Measurements from ENCODE around the gene ACOXL.

DNA sequence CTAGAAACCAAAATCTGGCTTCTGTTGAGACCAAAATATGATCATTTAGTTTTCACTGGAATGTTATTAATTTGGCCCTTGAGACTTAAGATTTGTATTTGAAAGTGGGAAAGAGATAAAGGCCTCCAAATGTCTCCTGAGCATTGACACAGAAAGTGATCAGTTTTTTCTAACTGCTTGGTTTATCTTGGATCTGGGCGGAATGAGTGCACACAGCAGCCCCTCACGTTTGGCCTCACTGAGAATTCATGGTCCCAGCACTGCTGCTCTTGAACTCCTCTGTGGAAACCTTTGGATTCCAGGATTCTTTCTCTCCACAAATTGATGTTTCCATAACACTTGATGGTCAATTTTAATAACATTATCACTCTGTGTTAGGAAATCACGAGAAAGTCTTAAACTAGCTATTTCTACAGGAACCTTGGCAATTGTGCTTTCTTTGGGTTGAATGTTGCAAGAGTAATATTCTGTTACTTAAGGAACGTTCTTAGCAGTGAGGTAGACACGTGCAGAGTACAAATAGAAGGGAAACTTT, 208.1 kb downstream of the ACOXL start:
- TF ChIP-seq, protein P1, sequence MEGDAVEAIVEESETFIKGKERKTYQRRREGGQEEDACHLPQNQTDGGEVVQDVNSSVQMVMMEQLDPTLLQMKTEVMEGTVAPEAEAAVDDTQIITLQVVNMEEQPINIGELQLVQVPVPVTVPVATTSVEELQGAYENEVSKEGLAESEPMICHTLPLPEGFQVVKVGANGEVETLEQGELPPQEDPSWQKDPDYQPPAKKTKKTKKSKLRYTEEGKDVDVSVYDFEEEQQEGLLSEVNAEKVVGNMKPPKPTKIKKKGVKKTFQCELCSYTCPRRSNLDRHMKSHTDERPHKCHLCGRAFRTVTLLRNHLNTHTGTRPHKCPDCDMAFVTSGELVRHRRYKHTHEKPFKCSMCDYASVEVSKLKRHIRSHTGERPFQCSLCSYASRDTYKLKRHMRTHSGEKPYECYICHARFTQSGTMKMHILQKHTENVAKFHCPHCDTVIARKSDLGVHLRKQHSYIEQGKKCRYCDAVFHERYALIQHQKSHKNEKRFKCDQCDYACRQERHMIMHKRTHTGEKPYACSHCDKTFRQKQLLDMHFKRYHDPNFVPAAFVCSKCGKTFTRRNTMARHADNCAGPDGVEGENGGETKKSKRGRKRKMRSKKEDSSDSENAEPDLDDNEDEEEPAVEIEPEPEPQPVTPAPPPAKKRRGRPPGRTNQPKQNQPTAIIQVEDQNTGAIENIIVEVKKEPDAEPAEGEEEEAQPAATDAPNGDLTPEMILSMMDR (IDR thresholded peaks at IDR 0.05; ENCODE audit: low read depth, low read length, poor library complexity, severe bottlenecking) = no peak
- TF ChIP-seq EZH2phosphoT487 (IDR thresholded peaks at IDR 0.05; ENCODE audit: borderline replicate concordance, low read length) = no peak
